Heart right ventricle (tissue), 16 donors: ENCODE data around the gene ZFAND5. TPM values are rescaled to one million over a fixed set of nuclear protein-coding genes. Genes with fewer than 3 reads are reported as not detected.

Experiments
- ATAC-seq, 8 donors: fragments of 200-7000 bp; cut with Tn5 transposase; one replicate each; pipeline ENCODE4 v1.9.1; 2020; ENCODE audit warnings: mild to moderate bottlenecking in 8 of 8, moderate library complexity in 8 of 8, moderate number of reproducible peaks in 1 of 8
- DNase-seq, 2 donors: peaks; one replicate each; pipeline ENCODE4 v3.0.0-alpha.2; 2020
- H3K27ac ChIP-seq, 10 donors: fragments of 200-600 bp; sonication (generic) in 2 of 10; one replicate each; pipeline versions ENCODE4 v1.5.0 to v1.8.0; 2020 to 2022; ENCODE audit warnings: mild to moderate bottlenecking in 3 of 10
- H3K27me3 ChIP-seq, 7 donors: fragments of 200-600 bp; one replicate each; pipeline ENCODE4 v1.8.0; 2021 to 2022; ENCODE audit warnings: mild to moderate bottlenecking in 2 of 7
- H3K36me3 ChIP-seq, 9 donors: fragments of 200-600 bp; sonication (generic) in 1 of 9; one replicate each; pipeline versions ENCODE4 v1.5.0 to v1.8.0; 2020 to 2022; ENCODE audit warnings: mild to moderate bottlenecking in 2 of 9
- H3K4me1 ChIP-seq, 9 donors: fragments of 200-600 bp; sonication (generic) in 1 of 9; one replicate each; pipeline versions ENCODE4 v1.5.0 to v1.8.0; 2020 to 2022; ENCODE audit warnings: mild to moderate bottlenecking in 4 of 9
- H3K4me3 ChIP-seq, 10 donors: fragments of 200-600 bp; sonication (generic) in 2 of 10; one replicate each; pipeline versions ENCODE4 v1.5.0 to v1.8.0; 2020 to 2022; ENCODE audit warnings: mild to moderate bottlenecking in 7 of 10, moderate library complexity in 2 of 10
- H3K9me3 ChIP-seq, 11 donors: fragments of 200-600 bp in 10 of 11; sonication (generic) in 2 of 11; one replicate each; pipeline versions ENCODE4 v1.5.0 to v1.8.0; 2013 to 2022; ENCODE audit warnings: mild to moderate bottlenecking in 2 of 11, control low read depth in 1 of 11, moderate library complexity in 1 of 11
- WGBS, 2 donors: extraction: QIAGEN DNeasy Blood & Tissue Kit; methylation state at CpG; one replicate each; pipeline ENCODE4 v1.1.7; 2013; ENCODE audit warnings: inconsistent platforms in 1 of 2; 5-methylcytosine and 5-hydroxymethylcytosine counted together
- intact Hi-C, 10 donors: fragments of 100-400 bp; cut with DNase I; formaldehyde crosslinking; loops; one replicate each; pipeline versions ENCODE4 v1.11.1 to v1.14.2; 2022
- polyA plus RNA-seq, 2 donors: library from polyadenylated mRNA; stranded (reverse); fragments of 200-250 nt; gene quantifications; one replicate each; pipeline ENCODE4 v1.2.3, GENCODE V29; 2013
- total RNA-seq, 10 donors: library from RNA; stranded (reverse); fragmentation: NEBNext Ultra II Directional in 3 of 10; extraction: Animal tissue kit (Norgen Biotek cat#: 25700) in 3 of 10; gene quantifications; one replicate each; pipeline versions ENCODE4 v1.2.1 to v1.2.4, GENCODE V29; 2021 to 2023
- TF ChIP-seq, protein P1 (sequence below), 9 donors: fragments of 200-600 bp; sonication (generic) in 2 of 9; IDR thresholded peaks; one replicate each; pipeline versions ENCODE4 v1.5.0 to v1.8.0; 2021 to 2022; ENCODE audit warnings: antibody characterized with exemption in 9 of 9, mild to moderate bottlenecking in 5 of 9, moderate library complexity in 1 of 9
- donor health status: Arrhythmogenic right ventricular cardiomyopathy.
- donor health status: ischemic (EF 13 %, LVEDD 7.1; RV severe dilation, severe dysfunction).
- donor health status: healthy with polysubstance abuse.
- donor health status: DM: no; HTN: yes; CAD: no.
- donor health status: DM: no; HTN: no; CAD: no.
- donor health status: ischemic (EF 25% LVEDD 6.9; RV normal size, moderate dysfunction).
- donor health status: ischemic (EF 25% LVEDD 5.7; RV mildly dilated, moderate dysfunction).
- donor health status: healthy.
- donor health status: DM: yes; HTN: yes; CAD: no.
- donor health status: Ischemic cardiomyopathy.
- donor health status: ischemic (EF 35%, LVEDD 5.7; RV mildly dilated, moderate dysfunction).
- donor health status: nonischemic (EF 11% LVEDD 7.7; RV severe dilation, severe dysfunction).
- donor health status: DM: yes; HTN: yes; CAD: no.
- donor health status: PGD.
- donor health status: ischemic (EF 29% LVEDD 5.4; RV normal size, mild dysfunction).
- donor health status: nonischemic (EF 23%, LVEDD 6.1; RV moderate dilation, normal function).

Gene ZFAND5
- total and polyA plus RNA-seq, 12 donors, result 66.7 to 280 (median 217) TPM

DNA sequence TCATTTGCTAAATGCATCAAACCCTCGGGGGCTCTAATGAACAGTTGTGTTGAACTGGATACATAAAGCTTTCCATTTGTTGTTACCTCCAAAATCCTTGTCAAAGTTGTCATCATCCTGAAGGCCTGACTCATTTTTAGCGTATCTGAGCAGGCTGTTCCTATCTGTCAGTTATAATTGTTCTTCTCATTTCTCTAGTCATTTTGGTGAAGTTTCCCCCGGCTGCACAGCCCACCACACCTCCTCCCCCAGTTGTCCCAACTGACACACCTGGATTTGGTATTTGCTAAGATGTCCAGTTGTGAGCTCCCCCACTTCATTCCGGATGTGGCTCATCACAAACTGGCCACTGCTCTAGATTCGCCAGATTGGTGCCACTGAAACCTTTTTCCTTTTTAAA is 27.7 kb downstream of the ZFAND5 start:
- intact Hi-C loops, result no loop called here
- TF ChIP-seq, protein P1, sequence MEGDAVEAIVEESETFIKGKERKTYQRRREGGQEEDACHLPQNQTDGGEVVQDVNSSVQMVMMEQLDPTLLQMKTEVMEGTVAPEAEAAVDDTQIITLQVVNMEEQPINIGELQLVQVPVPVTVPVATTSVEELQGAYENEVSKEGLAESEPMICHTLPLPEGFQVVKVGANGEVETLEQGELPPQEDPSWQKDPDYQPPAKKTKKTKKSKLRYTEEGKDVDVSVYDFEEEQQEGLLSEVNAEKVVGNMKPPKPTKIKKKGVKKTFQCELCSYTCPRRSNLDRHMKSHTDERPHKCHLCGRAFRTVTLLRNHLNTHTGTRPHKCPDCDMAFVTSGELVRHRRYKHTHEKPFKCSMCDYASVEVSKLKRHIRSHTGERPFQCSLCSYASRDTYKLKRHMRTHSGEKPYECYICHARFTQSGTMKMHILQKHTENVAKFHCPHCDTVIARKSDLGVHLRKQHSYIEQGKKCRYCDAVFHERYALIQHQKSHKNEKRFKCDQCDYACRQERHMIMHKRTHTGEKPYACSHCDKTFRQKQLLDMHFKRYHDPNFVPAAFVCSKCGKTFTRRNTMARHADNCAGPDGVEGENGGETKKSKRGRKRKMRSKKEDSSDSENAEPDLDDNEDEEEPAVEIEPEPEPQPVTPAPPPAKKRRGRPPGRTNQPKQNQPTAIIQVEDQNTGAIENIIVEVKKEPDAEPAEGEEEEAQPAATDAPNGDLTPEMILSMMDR (IDR thresholded peaks at IDR 0.05), result no peak
- Histone ChIP-seq H3K9me3 (no peaks in the 10 kb centered on the region), H3K27ac (no peak overlapping the region), H3K4me1 (no peaks in the 10 kb centered on the region), H3K27me3 (no peaks in the 10 kb centered on the region), H3K36me3 (peaks cover 0 to 33% (median 0%) of the 10 kb centered on the region in 9 donors), H3K4me3 (no peak overlapping the region)
- no peak for DNase-seq
- WGBS, 2 donors, result 68 to 79% methylated on average over 5 of the region's 5 CpGs
- no peak for ATAC-seq

DNA sequence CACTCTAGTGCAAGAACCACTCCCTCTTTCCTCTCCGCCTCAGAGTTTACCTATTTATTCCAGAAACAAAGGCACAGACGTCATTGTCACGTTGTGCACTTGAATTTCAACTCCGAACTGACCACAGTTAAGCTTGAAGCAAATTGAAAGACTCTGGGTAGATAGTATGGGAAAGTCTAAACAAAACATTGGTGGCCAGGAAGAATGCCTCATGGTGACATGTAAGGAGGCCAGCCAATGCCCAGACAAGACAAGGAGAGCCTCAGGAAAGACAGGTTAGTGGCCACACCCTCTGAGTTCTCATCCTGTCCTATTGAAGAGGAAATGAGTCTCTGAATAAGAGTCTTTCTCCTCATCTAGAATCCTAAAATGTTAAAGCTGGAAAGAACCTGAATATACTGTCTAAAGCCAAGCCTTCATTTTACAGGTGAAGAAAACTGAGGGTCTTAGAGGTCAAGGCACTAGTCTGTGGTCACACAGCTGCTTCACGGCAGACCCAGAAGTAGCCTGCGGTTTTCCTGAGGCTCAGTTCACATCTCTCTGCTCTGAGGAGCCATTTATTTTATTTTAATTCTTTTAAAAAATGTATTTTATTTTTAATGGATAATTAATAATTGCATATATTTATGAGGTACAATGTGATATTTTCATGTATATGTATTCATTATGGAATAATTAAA is 30.2 kb downstream of the ZFAND5 start:
- no peaks in the 10 kb centered on the region for H3K27me3 ChIP-seq
- WGBS, 2 donors, result 89 to 94% methylated on average over 6 of the region's 6 CpGs
- ATAC-seq (no peak), DNase-seq (no peak)
- H3K36me3 ChIP-seq, result peaks cover 0 to 33% (median 0%) of the 10 kb centered on the region in 9 donors
- no peak overlapping the region for H3K27ac ChIP-seq
- no peaks in the 10 kb centered on the region for H3K4me1 ChIP-seq
- TF ChIP-seq, protein P1 (IDR thresholded peaks at IDR 0.05), result no peak
- no peak overlapping the region for H3K4me3 ChIP-seq
- intact Hi-C loops, result no loop called here
- no peaks in the 10 kb centered on the region for H3K9me3 ChIP-seq

GRCh38 chr9:72333709-72334108 is 31.3 kb downstream of the ZFAND5 start:
- H3K27ac ChIP-seq, result no peak overlapping the region
- 83 to 88% methylated on average over 3 of the region's 3 CpGs for WGBS, 2 donors
- TF ChIP-seq, protein P1 (IDR thresholded peaks at IDR 0.05), result peak in 2 of 9 donors; percentile 3 to 14

DNA sequence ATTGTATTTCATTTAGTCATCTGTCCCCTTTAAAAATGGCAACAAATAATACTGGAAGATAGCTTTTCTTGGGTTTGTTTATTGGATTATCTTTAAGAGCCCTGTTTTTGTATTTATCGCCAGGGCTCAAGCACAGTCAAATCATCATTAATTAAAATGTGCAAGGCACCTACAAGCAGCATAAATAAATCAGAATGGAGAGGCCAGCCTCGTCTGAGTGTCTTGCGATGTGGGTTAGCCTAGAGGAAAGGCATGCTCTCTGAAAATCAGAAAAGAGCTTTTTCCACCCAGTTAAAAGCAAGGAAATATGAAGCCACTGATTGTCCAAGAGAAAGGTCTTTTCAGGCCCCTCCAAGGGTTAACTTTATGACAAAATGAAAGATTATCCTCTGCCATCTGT is 31.8 kb downstream of the ZFAND5 start:
- Histone ChIP-seq H3K4me1 (no peaks in the 10 kb centered on the region), H3K4me3 (no peak overlapping the region), H3K27me3 (no peaks in the 10 kb centered on the region), H3K9me3 (no peaks in the 10 kb centered on the region), H3K27ac (no peak overlapping the region), H3K36me3 (peaks cover 0 to 27% (median 0%) of the 10 kb centered on the region in 9 donors)
- DNase-seq (no peak), ATAC-seq (no peak)
- intact Hi-C loops, result no loop called here
- TF ChIP-seq, protein P1 (IDR thresholded peaks at IDR 0.05), result no peak
- WGBS, 2 donors, result 90 to 96% methylated on average over 3 of the region's 3 CpGs

More at GRCh38 chr9:72333709-72334108, 31.3 kb downstream of the ZFAND5 start:
- Histone ChIP-seq H3K27me3 (no peaks in the 10 kb centered on the region), H3K9me3 (no peaks in the 10 kb centered on the region), H3K4me1 (no peaks in the 10 kb centered on the region), H3K4me3 (no peak overlapping the region), H3K36me3 (peaks cover 0 to 32% (median 0%) of the 10 kb centered on the region in 9 donors)
- intact Hi-C loops, result no loop called here
- ATAC-seq (no peak), DNase-seq (no peak)
